Activated CD8-positive, alpha-beta T cell treated with anti-CD3 and anti-CD28 coated beads for 36 hours (primary cell): ENCODE results near the gene FBN2. TPM values are rescaled to one million over a fixed set of nuclear protein-coding genes. Genes with fewer than 3 reads are reported as not detected.

Experiments used
- ATAC-seq: fragments of 200-7000 bp; cut with Tn5 transposase; one replicate; pipeline ENCODE4 v1.10.0; 2021; ENCODE audit warnings: mild to moderate bottlenecking, moderate library complexity
- CTCF ChIA-PET: fragments of 350-600 bp; sonication (Branson Sonifier 250); formaldehyde crosslinking; loops from one replicate; lab custom pipeline; 2021; ENCODE audit warnings: antibody characterized with exemption; lab: Charles Lee
- POLR2A ChIA-PET: fragments of 350-600 bp; sonication (Branson Sonifier 250); formaldehyde crosslinking; loops from one replicate; lab custom pipeline; 2021; ENCODE audit warnings: antibody characterized with exemption; lab: Charles Lee
- DNase-seq: peaks from one replicate; pipeline ENCODE4 v3.0.0-alpha.2; 2020
- H3K27ac Mint-ChIP-seq: one replicate; pipeline ENCODE4 v1.8.0; 2021; ENCODE audit warnings: mild to moderate bottlenecking, mixed read lengths
- H3K27me3 Mint-ChIP-seq: one replicate; pipeline ENCODE4 v1.8.0; 2021; ENCODE audit warnings: mixed read lengths
- H3K36me3 Mint-ChIP-seq: one replicate; pipeline ENCODE4 v1.8.0; 2021; ENCODE audit warnings: low read depth, mixed read lengths
- H3K4me1 Mint-ChIP-seq: one replicate; pipeline ENCODE4 v1.8.0; 2021; ENCODE audit warnings: low read depth, mixed read lengths
- H3K4me3 Mint-ChIP-seq: one replicate; pipeline ENCODE4 v1.8.0; 2021; ENCODE audit warnings: mild to moderate bottlenecking, moderate library complexity, mixed read lengths
- H3K9me3 Mint-ChIP-seq: one replicate; pipeline ENCODE4 v1.8.0; 2021; ENCODE audit warnings: mixed read lengths
- intact Hi-C: fragments of 100-400 bp; cut with micrococcal nuclease; formaldehyde crosslinking; loops from one replicate; pipeline ENCODE4 v1.10.0; 2022
- total RNA-seq, 2 experiments: library from RNA; stranded (reverse); gene quantifications; one replicate each; pipeline ENCODE4 v1.2.3, GENCODE V29; 2021
- TF ChIP-seq, protein P1 (sequence below): fragments of 200-600 bp; IDR thresholded peaks from one replicate; pipeline ENCODE4 v1.8.0; 2022; ENCODE audit warnings: antibody characterized with exemption, mild to moderate bottlenecking

The FBN2 gene
- total RNA-seq, 2 experiments from 2014 or later: not detected

DNA sequence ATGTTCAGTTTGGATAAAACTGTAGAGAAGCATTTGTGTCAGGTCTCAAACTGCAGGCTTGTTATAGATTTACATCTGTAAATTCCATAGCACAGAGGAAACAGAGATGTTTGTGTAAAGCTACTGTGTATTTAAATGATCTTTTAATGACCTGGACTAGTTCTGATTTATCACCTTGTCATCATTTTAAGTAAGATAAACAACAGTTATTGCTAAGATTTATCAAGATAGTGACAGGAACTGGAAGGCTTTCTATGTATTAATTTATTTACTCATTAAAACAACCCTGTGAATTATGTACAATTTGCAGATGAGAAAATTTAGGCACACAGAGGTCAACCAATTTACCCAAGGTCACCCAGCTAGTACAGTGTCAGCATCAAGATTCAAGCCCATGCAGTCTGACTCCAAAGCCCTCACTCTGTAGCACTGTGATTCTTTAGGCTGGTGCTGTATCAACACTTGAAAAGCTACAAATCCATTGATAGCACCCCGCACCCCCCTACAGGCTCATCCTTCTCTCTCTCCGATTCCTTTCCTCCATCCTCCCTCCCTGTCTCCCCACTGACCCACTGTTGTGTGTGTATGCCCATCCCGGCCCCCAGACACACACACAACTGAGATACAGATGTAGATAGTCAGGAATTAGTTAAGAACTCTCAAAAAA is 184.5 kb downstream of the FBN2 start:
- DNase-seq: no peak
- H3K27me3 Mint-ChIP-seq: no peaks in the 10 kb centered on the region
- intact Hi-C loops: no loop called here
- no peaks in the 10 kb centered on the region for H3K9me3 Mint-ChIP-seq
- ChIA-PET POLR2A (no interaction called here), CTCF (no interaction called here)
- H3K36me3 Mint-ChIP-seq: no peaks in the 10 kb centered on the region
- no peak for ATAC-seq
- no peaks in the 10 kb centered on the region for H3K4me1 Mint-ChIP-seq
- H3K4me3 Mint-ChIP-seq: no peak overlapping the region
- TF ChIP-seq, protein P1, sequence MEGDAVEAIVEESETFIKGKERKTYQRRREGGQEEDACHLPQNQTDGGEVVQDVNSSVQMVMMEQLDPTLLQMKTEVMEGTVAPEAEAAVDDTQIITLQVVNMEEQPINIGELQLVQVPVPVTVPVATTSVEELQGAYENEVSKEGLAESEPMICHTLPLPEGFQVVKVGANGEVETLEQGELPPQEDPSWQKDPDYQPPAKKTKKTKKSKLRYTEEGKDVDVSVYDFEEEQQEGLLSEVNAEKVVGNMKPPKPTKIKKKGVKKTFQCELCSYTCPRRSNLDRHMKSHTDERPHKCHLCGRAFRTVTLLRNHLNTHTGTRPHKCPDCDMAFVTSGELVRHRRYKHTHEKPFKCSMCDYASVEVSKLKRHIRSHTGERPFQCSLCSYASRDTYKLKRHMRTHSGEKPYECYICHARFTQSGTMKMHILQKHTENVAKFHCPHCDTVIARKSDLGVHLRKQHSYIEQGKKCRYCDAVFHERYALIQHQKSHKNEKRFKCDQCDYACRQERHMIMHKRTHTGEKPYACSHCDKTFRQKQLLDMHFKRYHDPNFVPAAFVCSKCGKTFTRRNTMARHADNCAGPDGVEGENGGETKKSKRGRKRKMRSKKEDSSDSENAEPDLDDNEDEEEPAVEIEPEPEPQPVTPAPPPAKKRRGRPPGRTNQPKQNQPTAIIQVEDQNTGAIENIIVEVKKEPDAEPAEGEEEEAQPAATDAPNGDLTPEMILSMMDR: no peak
- no peak overlapping the region for H3K27ac Mint-ChIP-seq

DNA sequence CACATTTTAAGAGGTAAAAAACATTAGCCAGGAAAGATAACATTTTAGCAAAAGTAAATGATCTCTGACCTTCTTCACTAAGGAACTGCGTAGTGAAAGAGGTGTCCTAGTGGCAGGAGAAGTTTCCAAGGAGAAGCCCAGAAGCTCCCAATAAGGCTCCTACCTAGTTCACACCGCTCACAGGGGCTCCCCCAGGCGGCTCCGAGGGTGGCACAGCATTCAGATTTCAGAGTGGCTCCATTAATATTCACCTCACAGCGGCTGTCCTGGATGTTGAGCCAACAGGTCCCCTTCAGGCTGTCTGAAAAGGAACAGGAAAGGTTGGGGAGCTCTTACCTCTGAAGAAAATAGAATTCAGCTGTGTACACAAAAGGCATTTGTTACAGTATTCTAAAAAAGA is 187.3 kb downstream of the FBN2 start:
- H3K9me3 Mint-ChIP-seq: no peaks in the 10 kb centered on the region
- no peak overlapping the region for H3K4me3 Mint-ChIP-seq
- H3K27ac Mint-ChIP-seq: no peak overlapping the region
- no peaks in the 10 kb centered on the region for H3K4me1 Mint-ChIP-seq
- intact Hi-C loops: no loop called here
- DNase-seq: no peak
- ChIA-PET CTCF (no interaction called here), POLR2A (no interaction called here)
- ATAC-seq: no peak
- H3K27me3 Mint-ChIP-seq: no peaks in the 10 kb centered on the region
- TF ChIP-seq, protein P1: no peak
- H3K36me3 Mint-ChIP-seq: no peaks in the 10 kb centered on the region

DNA sequence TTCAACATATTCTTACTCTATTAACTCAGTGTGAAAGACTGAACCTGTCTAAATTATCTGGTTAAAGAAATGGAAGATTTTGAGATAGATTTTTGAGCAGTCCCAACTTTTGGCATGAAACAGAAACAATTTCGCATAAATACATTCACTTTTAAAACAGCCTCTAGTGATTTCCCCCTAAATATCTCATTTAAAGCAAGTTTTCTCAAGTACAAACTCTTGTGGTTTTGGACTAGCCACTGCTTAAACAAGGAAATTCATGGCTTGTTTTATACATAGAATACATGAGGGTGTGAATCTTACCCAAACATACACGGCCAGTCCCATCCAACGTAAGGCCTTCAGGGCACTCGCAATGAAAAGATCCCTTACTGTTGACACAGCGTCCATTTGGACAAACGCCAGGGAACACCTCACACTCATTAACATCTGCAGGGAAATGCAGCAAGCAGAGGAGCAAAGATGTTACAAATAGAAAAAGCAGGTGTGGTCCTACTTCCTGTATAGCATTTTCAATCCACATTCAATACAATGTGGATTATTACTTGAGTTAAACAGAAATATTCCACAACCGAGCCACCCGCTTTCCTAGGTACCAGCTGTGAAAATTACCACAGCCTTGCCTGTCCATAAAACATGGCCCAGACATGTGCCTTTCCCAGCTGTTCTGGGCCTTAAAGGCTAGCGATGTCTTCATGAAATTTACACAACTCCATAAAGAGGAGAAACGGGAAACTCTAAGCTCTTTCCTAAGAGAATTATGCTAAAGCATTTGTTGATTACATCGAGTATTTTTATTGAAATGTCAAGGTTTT is 188.8 kb downstream of the FBN2 start:
- POLR2A ChIA-PET: no interaction called here
- no peak for ATAC-seq
- H3K36me3 Mint-ChIP-seq: no peaks in the 10 kb centered on the region
- CTCF ChIA-PET: no interaction called here
- no peaks in the 10 kb centered on the region for H3K9me3 Mint-ChIP-seq
- TF ChIP-seq, protein P1: no peak
- H3K4me1 Mint-ChIP-seq: no peaks in the 10 kb centered on the region
- no peak for DNase-seq
- no peaks in the 10 kb centered on the region for H3K27me3 Mint-ChIP-seq
- intact Hi-C loops: no loop called here
- no peak overlapping the region for H3K4me3 Mint-ChIP-seq
- H3K27ac Mint-ChIP-seq: no peak overlapping the region

DNA sequence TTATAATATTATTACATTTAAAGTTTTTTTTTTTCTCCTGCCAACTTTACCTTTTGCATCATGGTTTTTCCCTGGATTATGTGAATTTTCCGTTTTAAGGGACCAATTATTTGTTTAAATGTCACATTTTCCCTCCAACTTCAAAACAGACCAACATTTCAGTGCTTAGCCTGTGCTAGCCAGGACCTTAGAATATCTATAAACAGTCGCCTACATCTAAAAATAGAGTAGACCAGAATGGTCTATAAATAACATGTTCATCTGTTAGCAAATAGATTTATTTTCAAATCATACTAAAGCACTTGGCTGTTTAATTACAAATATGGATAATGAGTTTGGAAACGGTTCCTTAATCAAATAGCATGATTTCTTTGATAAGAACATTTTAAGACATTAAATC is 192.0 kb downstream of the FBN2 start:
- H3K36me3 Mint-ChIP-seq: no peaks in the 10 kb centered on the region
- H3K27me3 Mint-ChIP-seq: no peaks in the 10 kb centered on the region
- ATAC-seq: no peak
- DNase-seq: no peak
- TF ChIP-seq, protein P1: no peak
- H3K4me1 Mint-ChIP-seq: no peaks in the 10 kb centered on the region
- CTCF ChIA-PET: no interaction called here
- POLR2A ChIA-PET: no interaction called here
- no peak overlapping the region for H3K4me3 Mint-ChIP-seq
- H3K27ac Mint-ChIP-seq: no peak overlapping the region
- intact Hi-C loops: no loop called here
- H3K9me3 Mint-ChIP-seq: no peaks in the 10 kb centered on the region

DNA sequence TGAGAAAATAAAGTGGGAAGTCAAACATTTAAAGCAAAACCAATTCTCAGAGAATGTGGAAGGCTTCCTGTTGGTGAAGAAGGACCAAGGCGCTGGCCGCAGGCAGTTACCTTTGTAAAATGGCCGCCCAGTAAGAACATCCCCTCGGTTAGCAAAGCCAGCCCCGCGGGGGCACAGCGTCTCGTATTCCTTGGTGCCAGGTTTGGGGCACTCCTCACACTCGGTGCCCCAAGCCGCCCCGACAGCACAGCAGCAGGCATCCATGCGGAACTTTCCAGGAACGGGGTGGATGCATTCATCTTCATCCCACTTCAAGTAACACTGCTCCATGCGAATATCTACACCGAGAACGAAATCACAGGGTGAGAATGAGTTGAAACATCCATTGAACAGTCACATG is 192.8 kb downstream of the FBN2 start:
- TF ChIP-seq, protein P1: no peak
- no peaks in the 10 kb centered on the region for H3K4me1 Mint-ChIP-seq
- intact Hi-C loops: no loop called here
- DNase-seq (no peak), ATAC-seq (no peak)
- H3K9me3 Mint-ChIP-seq: no peaks in the 10 kb centered on the region
- H3K27me3 Mint-ChIP-seq: no peaks in the 10 kb centered on the region
- ChIA-PET CTCF (no interaction called here), POLR2A (no interaction called here)
- H3K27ac Mint-ChIP-seq: no peak overlapping the region
- no peak overlapping the region for H3K4me3 Mint-ChIP-seq
- no peaks in the 10 kb centered on the region for H3K36me3 Mint-ChIP-seq
